Astrocyte of the spinal cord (primary cell): Measurements from ENCODE around the gene TRIM38.

Source experiments
- DNase-seq: peaks from one replicate; pipeline ENCODE4 v3.0.0; 2011; ENCODE audit warnings: low read depth, low spot score
- H3K4me3 ChIP-seq: 2 replicates; pipeline ENCODE4 v1.5.1; 2011; ENCODE audit warnings: low read depth, mild to moderate bottlenecking, low read length, moderate library complexity
- in situ Hi-C: cut with HindIII; loops from 2 replicates; pipeline ENCODE4 v1.10.0; 2017; ENCODE audit warnings: low sequenced_read_pairs
- TF ChIP-seq, protein P1 (sequence below): IDR thresholded peaks from 2 replicates; pipeline ENCODE4 v1.5.1; 2012; ENCODE audit warnings: low read depth, mild to moderate bottlenecking, low read length, inconsistent platforms

TRIM38 gene

DNA sequence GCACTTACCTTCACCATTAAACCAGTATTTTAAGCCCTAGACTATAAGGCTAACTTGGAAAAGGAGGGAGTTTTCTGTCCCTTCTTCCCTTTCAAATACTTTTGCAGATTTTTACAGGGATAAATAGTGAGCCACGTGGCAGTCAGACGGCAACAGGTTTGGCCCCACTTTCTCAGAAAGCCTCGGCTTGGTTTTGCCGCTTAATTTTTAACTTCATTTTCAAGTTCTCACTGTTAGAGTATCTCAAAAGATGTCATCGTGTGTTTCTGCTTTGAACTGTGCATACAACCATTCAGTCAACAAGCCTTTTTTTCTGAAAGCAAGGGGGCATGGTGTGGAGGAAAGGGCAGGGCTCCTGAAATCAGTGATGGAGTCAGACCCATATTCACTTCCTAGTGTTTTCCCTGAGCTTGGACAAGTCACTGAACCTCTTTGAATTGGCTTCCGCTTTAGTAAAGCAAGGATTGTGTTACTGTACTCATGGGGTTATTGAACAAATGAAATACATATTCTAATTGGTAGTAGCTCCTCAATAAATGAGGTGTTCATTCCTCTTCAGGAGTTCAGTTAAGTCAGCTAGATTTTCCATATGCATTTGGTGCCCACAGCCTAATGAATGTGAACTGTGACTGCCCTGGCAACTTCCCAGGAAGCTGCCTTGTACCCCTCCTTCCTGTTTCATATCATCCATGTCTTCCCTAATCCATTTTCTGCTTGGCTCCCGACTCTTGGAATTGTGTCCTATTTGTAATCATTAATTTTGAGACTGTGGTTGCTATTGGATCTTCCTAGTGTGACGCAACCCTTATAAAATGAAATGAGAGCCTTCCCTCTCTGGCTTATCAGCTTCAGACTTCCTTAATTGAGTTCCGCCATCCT, 31.8 kb upstream of the TRIM38 start, which contains the start of gene SLC17A2:
SLC17A2 (minus strand) TSS at position 160 of the 879 bp plus-strand sequence. CDS start 4,895 bp downstream, outside the sequence.
- in situ Hi-C loops: no loop called here
- DNase-seq: no peak
- TF ChIP-seq, protein P1, sequence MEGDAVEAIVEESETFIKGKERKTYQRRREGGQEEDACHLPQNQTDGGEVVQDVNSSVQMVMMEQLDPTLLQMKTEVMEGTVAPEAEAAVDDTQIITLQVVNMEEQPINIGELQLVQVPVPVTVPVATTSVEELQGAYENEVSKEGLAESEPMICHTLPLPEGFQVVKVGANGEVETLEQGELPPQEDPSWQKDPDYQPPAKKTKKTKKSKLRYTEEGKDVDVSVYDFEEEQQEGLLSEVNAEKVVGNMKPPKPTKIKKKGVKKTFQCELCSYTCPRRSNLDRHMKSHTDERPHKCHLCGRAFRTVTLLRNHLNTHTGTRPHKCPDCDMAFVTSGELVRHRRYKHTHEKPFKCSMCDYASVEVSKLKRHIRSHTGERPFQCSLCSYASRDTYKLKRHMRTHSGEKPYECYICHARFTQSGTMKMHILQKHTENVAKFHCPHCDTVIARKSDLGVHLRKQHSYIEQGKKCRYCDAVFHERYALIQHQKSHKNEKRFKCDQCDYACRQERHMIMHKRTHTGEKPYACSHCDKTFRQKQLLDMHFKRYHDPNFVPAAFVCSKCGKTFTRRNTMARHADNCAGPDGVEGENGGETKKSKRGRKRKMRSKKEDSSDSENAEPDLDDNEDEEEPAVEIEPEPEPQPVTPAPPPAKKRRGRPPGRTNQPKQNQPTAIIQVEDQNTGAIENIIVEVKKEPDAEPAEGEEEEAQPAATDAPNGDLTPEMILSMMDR: no peak
- H3K4me3 ChIP-seq: no peak within 1 kb of the TSS

DNA sequence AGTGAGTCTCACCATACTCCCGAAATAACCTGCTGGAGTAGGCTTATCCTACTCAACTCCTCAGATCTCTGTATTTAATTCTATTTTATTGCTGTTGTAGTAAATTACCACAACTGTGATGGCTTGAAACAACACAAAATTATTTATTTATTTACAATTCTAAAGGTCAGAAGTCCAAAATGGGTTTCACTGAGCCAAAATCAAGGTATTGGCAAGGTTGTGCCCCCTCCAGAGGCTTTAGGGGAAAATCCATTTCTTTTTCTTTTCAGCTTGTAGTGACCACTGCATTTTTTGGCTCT, 31.2 kb upstream of the TRIM38 start:
- H3K4me3 ChIP-seq: no peak overlapping the region
- TF ChIP-seq, protein P1: no peak
- in situ Hi-C loops: no loop called here
- DNase-seq: no peak

DNA sequence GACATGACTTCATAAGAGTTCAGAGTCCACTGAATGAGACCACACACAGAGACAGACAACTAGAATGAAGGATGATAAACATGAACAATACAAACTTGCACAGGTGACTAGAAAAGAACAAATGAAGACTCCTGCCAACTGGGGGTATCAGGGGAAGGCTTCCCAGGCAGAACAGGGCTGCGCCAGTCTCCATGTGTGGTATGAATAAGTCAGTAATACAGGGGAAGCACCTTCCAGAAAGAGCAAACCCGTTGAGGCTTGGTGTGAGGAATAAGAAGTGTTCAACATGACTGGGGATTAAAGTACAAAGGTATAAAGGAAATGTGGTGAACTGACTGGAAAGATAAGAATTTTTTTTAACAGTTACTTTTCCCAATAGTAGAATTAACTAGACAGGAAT, 28.4 kb upstream of the TRIM38 start:
- in situ Hi-C loops: no loop called here
- no peak overlapping the region for H3K4me3 ChIP-seq
- TF ChIP-seq, protein P1: no peak
- no peak for DNase-seq

DNA sequence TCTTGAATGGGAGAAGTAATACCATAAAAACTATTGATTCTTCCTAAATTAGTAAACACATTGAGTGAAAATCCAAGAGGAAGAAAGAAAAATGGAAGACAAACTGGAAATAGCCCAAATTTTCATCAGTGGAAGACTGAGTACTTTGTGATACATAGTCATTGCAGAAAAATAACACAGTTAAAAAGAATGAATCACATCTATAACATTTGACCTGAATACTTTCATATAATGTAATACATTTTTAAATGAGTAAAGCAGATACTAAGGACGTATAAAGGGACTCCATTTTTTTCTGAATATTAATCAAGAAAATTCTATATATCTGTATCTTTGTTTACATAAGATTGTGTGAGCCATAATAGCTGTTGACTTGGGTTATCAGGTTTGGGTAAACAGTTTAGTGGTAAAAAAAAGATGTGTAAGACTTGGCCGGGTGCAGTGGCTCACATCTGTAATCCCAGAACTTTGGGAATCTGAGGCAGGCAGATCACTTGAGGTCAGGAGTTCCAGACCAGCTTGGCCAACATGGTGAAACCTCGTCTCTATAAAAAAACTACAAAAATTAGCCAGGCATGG, 27.8 kb upstream of the TRIM38 start:
- no peak for DNase-seq

DNA sequence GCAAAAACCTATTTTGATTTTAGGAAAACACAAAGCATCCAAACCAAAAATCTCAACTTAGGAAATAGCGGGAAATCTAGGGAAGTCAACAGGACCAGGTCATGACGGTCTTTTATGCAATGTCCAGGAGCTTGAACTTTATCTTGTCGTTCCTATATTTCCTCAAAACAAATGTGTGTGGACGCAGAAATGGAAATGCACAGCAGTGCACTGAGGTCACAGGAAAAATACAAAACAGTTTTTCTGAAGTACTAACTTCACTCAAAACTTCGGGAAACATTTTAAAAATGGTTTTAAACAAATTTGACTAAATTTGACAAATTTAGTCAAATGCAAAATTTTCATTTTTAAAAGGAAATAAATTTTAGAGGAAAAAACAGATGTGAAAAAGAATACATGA, 26.6 kb upstream of the TRIM38 start:
- in situ Hi-C loops: no loop called here
- no peak for DNase-seq
- no peak overlapping the region for H3K4me3 ChIP-seq
- TF ChIP-seq, protein P1: no peak

More for the DNA sequence above, 27.8 kb upstream of the TRIM38 start:
- H3K4me3 ChIP-seq: no peak overlapping the region
- TF ChIP-seq, protein P1: no peak
- in situ Hi-C loops: no loop called here

DNA sequence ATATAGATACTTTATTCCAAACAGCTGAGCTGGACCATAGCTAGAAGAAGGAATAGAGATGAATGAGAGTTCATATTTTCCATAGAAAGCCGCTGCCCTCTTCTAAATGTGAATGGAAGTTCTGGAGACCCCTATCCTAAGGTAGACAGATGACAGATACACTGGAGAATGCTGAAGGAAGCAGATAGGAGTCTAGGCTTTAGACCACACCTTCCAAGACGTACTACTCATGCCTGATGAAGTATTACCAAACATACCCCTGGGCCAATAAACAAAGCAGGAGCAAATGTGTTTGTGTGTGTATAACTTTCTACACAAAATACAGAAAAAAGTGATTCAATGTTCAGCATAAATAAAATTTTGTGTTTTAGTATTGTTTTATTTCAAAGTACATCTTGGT, 23.0 kb upstream of the TRIM38 start:
- TF ChIP-seq, protein P1: no peak
- DNase-seq: no peak
- in situ Hi-C loops: no loop called here

More for the DNA sequence above, 23.0 kb upstream of the TRIM38 start:
- H3K4me3 ChIP-seq: no peak overlapping the region
